GM12892 (cell line): ENCODE results near the gene DOCK4.

Source experiments
- POLR2A ChIP-seq: IDR thresholded peaks from 2 replicates; pipeline ENCODE4 v1.6.1; 2011; ENCODE audit warnings: low read depth, low read length, control low read depth
- POLR2AphosphoS5 ChIP-seq: IDR thresholded peaks from 2 replicates; pipeline ENCODE4 v1.6.1; 2011; ENCODE audit warnings: low read depth, low read length, control low read depth
- TAF1 ChIP-seq: IDR thresholded peaks from 2 replicates; pipeline ENCODE4 v1.6.1; 2011; ENCODE audit warnings: low read depth, mild to moderate bottlenecking, control low read depth, low read length, borderline replicate concordance

GRCh38 chr7:112204499-112205342 is 1.5 kb downstream of the DOCK4 start:
- TF ChIP-seq POLR2A (no peak), POLR2AphosphoS5 (no peak), TAF1 (no peak)
